MCF 10A (cell line): ENCODE data around the gene KCNA4. TPM values are rescaled to one million over a fixed set of nuclear protein-coding genes. Genes with fewer than 3 reads are reported as not detected.

Experiments
- BruUV-seq: library from RNA; stranded (reverse); fragments of 400-500 nt; replicated peaks from 2 replicates; lab custom pipeline; 2021; lab: Mats Ljungman, UMichigan
- CTCF ChIA-PET: fragments of 300-600 bp; sonication (Branson Sonifier 250); formaldehyde crosslinking; extraction: SDS; loops from one replicate; lab custom pipeline; 2021; ENCODE audit warnings: antibody characterized with exemption, inconsistent platforms; lab: Yijun Ruan, JAX
- POLR2A ChIA-PET: fragments of 300-600, 350-650 bp; sonication (Branson Sonifier 250); formaldehyde crosslinking; extraction: SDS; loops from one replicate; lab custom pipeline; 2020; ENCODE audit warnings: antibody characterized with exemption, inconsistent platforms; lab: Yijun Ruan, JAX
- DNase-seq: peaks from one replicate; pipeline ENCODE4 v3.0.0-alpha.2; 2018; ENCODE audit not compliant: unreplicated experiment
- H3K27ac Mint-ChIP-seq: one replicate; pipeline ENCODE4 v1.8.0; 2022; ENCODE audit warnings: mild to moderate bottlenecking, low read depth, mixed read lengths; ENCODE audit not compliant: unreplicated experiment
- H3K27me3 Mint-ChIP-seq: one replicate; pipeline ENCODE4 v1.8.0; 2022; ENCODE audit warnings: mixed read lengths; ENCODE audit not compliant: insufficient read depth, unreplicated experiment
- H3K36me3 Mint-ChIP-seq: one replicate; pipeline ENCODE4 v1.8.0; 2022; ENCODE audit warnings: mild to moderate bottlenecking, moderate library complexity, mixed read lengths; ENCODE audit not compliant: insufficient read depth, unreplicated experiment
- H3K4me1 Mint-ChIP-seq: one replicate; pipeline ENCODE4 v1.8.0; 2022; ENCODE audit warnings: mixed read lengths; ENCODE audit not compliant: insufficient read depth, unreplicated experiment
- H3K4me3 Mint-ChIP-seq: one replicate; pipeline ENCODE4 v1.8.0; 2022; ENCODE audit warnings: mild to moderate bottlenecking, moderate library complexity, mixed read lengths; ENCODE audit not compliant: unreplicated experiment
- H3K9me3 Mint-ChIP-seq: one replicate; pipeline ENCODE4 v1.8.0; 2022; ENCODE audit warnings: mixed read lengths; ENCODE audit not compliant: unreplicated experiment
- CTCF ChIP-seq: fragments of 200-600 bp; IDR thresholded peaks from one replicate; pipeline ENCODE4 v1.8.0; 2022; ENCODE audit warnings: antibody characterized with exemption, mild to moderate bottlenecking; ENCODE audit not compliant: unreplicated experiment
- intact Hi-C: fragments of 100-400 bp; cut with micrococcal nuclease; formaldehyde crosslinking; loops from 2 replicates; pipeline ENCODE4 v1.14.1; 2022
- total RNA-seq: library from RNA; stranded (reverse); gene quantifications from 2 replicates; pipeline ENCODE4 v1.2.3, GENCODE V29; 2022

The KCNA4 gene
- total RNA-seq, 1 experiment from 2014 or later: not detected

DNA sequence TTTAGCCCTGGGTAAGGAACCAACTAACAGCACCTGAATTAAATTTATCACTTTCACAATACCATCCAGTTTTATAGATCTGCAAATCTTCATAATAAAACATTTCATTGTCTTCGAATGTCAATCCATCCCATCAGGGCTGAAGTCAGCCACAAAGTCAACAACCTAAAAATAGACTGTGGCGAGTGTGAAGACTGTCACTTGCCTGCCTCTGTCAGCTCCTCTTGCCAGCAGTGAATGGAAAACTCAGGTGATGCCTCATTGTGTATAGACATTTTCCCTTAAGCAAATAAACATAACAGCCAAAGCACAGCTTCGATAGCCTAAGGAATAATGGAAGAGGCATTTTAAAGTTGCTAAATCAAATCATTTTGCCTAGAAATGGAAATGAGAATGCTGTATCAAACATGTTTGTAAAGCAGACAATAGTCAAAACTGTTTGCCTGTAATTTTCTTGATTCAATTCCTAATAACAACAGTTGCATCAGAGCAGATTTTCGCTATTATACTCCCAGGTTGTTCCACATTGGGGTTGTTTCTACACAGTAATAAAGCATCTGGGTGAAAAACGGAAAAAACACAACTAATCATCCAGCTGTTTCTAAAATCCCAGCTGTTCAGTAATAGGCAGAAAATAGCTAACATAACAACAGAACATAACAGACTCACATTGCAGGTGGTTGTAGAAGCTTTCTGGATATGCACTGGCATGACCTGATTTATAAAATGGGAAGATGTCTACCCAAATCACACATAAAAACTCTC lies 15.7 kb downstream of the KCNA4 start:
- intact Hi-C loops: no loop called here
- DNase-seq: no peak
- ChIA-PET CTCF (interaction anchor here (0.6 to 0.9 kb wide), 2 partner anchors 8 to 68 kb away, joined by 3 to 4 read pairs; no protein-coding TSS in a partner anchor), POLR2A (interaction anchor here (1.3 kb wide), 1 partner anchor 8 kb away, joined by 4 read pairs; no protein-coding TSS in a partner anchor)
- no peaks in the 10 kb centered on the region for H3K36me3 Mint-ChIP-seq
- TF ChIP-seq CTCF: no peak
- no TSS peak for BruUV-seq
- no peak overlapping the region for H3K4me3 Mint-ChIP-seq
- H3K4me1 Mint-ChIP-seq: peaks cover 9% of the 10 kb centered on the region
- no peaks in the 10 kb centered on the region for H3K27me3 Mint-ChIP-seq
- no peaks in the 10 kb centered on the region for H3K9me3 Mint-ChIP-seq
- H3K27ac Mint-ChIP-seq: no peak overlapping the region

GRCh38 chr11:29996016-29996415 lies 20.8 kb downstream of the KCNA4 start:
- intact Hi-C loops: no loop called here
- CTCF ChIA-PET: no interaction called here
- no peak for DNase-seq
- POLR2A ChIA-PET: no interaction called here
- no peaks in the 10 kb centered on the region for H3K9me3 Mint-ChIP-seq
- BruUV-seq: no TSS peak
- H3K27me3 Mint-ChIP-seq: no peaks in the 10 kb centered on the region
- no peaks in the 10 kb centered on the region for H3K36me3 Mint-ChIP-seq
- no peak for TF ChIP-seq CTCF
- no peaks in the 10 kb centered on the region for H3K4me1 Mint-ChIP-seq
- H3K27ac Mint-ChIP-seq: no peak overlapping the region
- no peak overlapping the region for H3K4me3 Mint-ChIP-seq

DNA sequence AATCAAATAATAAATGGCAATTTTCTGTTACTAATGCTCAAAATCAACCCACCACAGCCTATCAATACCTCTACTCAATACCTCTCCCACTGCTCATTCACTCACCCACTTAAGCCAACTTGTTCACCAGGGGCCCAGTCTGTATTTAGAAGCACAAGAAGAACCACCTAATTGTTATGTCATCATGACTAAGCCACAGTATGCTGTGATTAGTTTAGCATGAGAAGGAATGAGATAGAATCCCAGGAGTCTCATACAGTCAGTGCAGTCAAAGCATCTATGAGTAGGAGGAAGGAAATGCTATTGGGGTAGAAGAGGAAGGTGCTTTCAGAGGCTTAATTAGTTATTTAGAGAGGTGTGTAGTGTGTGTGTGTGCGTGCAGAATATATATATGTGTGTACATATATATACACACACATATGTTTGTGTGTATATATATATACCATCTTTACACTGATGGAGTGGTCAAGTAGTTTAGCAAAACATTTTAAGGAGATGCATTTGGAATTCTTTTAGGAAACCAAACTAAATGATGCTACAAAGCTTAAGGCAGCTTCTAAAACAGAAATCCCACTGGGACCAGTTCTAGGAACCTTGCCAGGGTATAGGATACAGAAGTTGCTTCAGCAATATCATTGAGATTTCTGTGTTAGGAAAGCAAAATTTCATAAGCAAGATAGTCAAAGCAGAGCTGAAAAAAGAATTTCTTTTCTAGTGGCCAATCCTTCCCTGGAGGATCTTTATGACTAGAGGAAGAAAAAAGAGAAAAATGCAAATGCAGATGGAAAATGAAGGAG lies 27.5 kb downstream of the KCNA4 start:
- BruUV-seq: no TSS peak
- DNase-seq: no peak
- H3K36me3 Mint-ChIP-seq: no peaks in the 10 kb centered on the region

More for the DNA sequence above, 27.5 kb downstream of the KCNA4 start:
- H3K4me3 Mint-ChIP-seq: no peak overlapping the region
- no peak overlapping the region for H3K27ac Mint-ChIP-seq
- POLR2A ChIA-PET: no interaction called here
- no peaks in the 10 kb centered on the region for H3K9me3 Mint-ChIP-seq
- intact Hi-C loops: no loop called here
- H3K4me1 Mint-ChIP-seq: no peaks in the 10 kb centered on the region
- CTCF ChIA-PET: no interaction called here
- TF ChIP-seq CTCF: no peak
- no peaks in the 10 kb centered on the region for H3K27me3 Mint-ChIP-seq
